Naive thymus-derived CD4-positive, alpha-beta T cell (primary cell): ENCODE data around the gene RAB12. TPM values are rescaled to one million over a fixed set of nuclear protein-coding genes. Genes with fewer than 3 reads are reported as not detected.
"Not testable (repeated sequence)": the region's sequence is repeated elsewhere in the genome, so short reads cannot be mapped to it uniquely, and the experiment has no call there.

Source experiments
- ATAC-seq: fragments of 150-1000 bp; cut with Tn5 transposase; 2 replicates; pipeline ENCODE4 v1.10.0; 2021; ENCODE audit warnings: mild to moderate bottlenecking, moderate library complexity
- CTCF ChIA-PET: fragments of 350-600 bp; sonication (Branson Sonifier 250); formaldehyde crosslinking; loops from one replicate; lab custom pipeline; 2021; ENCODE audit warnings: antibody characterized with exemption; lab: Charles Lee
- POLR2A ChIA-PET: fragments of 350-600 bp; sonication (Branson Sonifier 250); formaldehyde crosslinking; loops from one replicate; lab custom pipeline; 2021; ENCODE audit warnings: antibody characterized with exemption, inconsistent platforms; lab: Charles Lee
- DNase-seq, 9 donors: peaks; one replicate each; pipeline versions ENCODE4 v3.0.0 to v3.0.0-alpha.2; 2020 to 2022; ENCODE audit warnings: mixed read lengths in 1 of 9
- H3K27ac ChIP-seq: one replicate; pipeline ENCODE4 v1.7.0; 2013; ENCODE audit warnings: mild to moderate bottlenecking, low read depth, low read length, moderate library complexity
- H3K27me3 ChIP-seq, 2 donors: one replicate each; pipeline ENCODE4 v1.7.0; 2013; ENCODE audit warnings: low read length in 2 of 2, mild to moderate bottlenecking in 2 of 2, moderate library complexity in 2 of 2; ENCODE audit not compliant: control insufficient read depth in 2 of 2, insufficient read depth in 2 of 2
- H3K36me3 ChIP-seq, 3 experiments: 1 replicate in 2 of 3; 2 replicates in 1 of 3; pipeline ENCODE4 v1.7.0; 2013; ENCODE audit warnings: low read length in 3 of 3, mild to moderate bottlenecking in 3 of 3, moderate library complexity in 1 of 3; ENCODE audit not compliant: insufficient read depth in 3 of 3, control insufficient read depth in 2 of 3
- H3K4me1 ChIP-seq, 2 donors: one replicate each; pipeline ENCODE4 v1.7.0; 2013; ENCODE audit warnings: low read length in 2 of 2, mild to moderate bottlenecking in 2 of 2, moderate library complexity in 1 of 2; ENCODE audit not compliant: control insufficient read depth in 2 of 2, insufficient read depth in 2 of 2
- H3K4me3 ChIP-seq: 2 replicates; pipeline ENCODE4 v1.7.0; 2013; ENCODE audit warnings: mild to moderate bottlenecking, low read length
- H3K9me3 ChIP-seq, 3 experiments: 1 replicate in 2 of 3; 2 replicates in 1 of 3; pipeline ENCODE4 v1.7.0; 2013; ENCODE audit warnings: low read length in 3 of 3; ENCODE audit not compliant: control insufficient read depth in 2 of 3
- H3K27ac Mint-ChIP-seq, 9 donors: one replicate each; pipeline ENCODE4 v1.8.0; 2020 to 2022; ENCODE audit warnings: mixed read lengths in 9 of 9, mild to moderate bottlenecking in 8 of 9, moderate library complexity in 5 of 9, inconsistent platforms in 2 of 9
- H3K27me3 Mint-ChIP-seq, 5 donors: one replicate each; pipeline ENCODE4 v1.8.0; 2021 to 2022; ENCODE audit warnings: mixed read lengths in 5 of 5, mild to moderate bottlenecking in 1 of 5
- H3K36me3 Mint-ChIP-seq, 5 donors: one replicate each; pipeline ENCODE4 v1.8.0; 2020 to 2022; ENCODE audit warnings: mixed read lengths in 5 of 5, mild to moderate bottlenecking in 3 of 5, inconsistent platforms in 1 of 5
- H3K4me1 Mint-ChIP-seq, 7 donors: one replicate each; pipeline ENCODE4 v1.8.0; 2020 to 2022; ENCODE audit warnings: mixed read lengths in 7 of 7, mild to moderate bottlenecking in 3 of 7, inconsistent platforms in 1 of 7
- H3K4me3 Mint-ChIP-seq, 10 donors: one replicate each; pipeline ENCODE4 v1.8.0; 2020 to 2022; ENCODE audit warnings: mild to moderate bottlenecking in 10 of 10, mixed read lengths in 10 of 10, moderate library complexity in 6 of 10, inconsistent platforms in 2 of 10
- H3K9me3 Mint-ChIP-seq, 11 donors: one replicate each; pipeline ENCODE4 v1.8.0; 2020 to 2022; ENCODE audit warnings: mixed read lengths in 11 of 11, mild to moderate bottlenecking in 4 of 11, inconsistent platforms in 1 of 11, moderate library complexity in 1 of 11
- intact Hi-C, 2 donors: fragments of 100-400 bp; cut with micrococcal nuclease; formaldehyde crosslinking; loops; one replicate each; pipeline ENCODE4 v1.15.1; 2023
- polyA plus RNA-seq, 2 donors: library from polyadenylated mRNA; unstranded; fragments of 300-500 nt; fragmentation: Illumina TruSeq; gene quantifications; one replicate each; pipeline ENCODE4 v1.2.3, GENCODE V29; 2021
- total RNA-seq, 6 experiments: library from RNA in 5 of 6; stranded (reverse) in 5 of 6; gene quantifications; 1 replicate in 5 of 6; 2 replicates in 1 of 6; pipeline ENCODE4 v1.2.3 and lab custom pipeline; 2021 to 2026

RAB12 gene
- total and polyA plus RNA-seq, 7 experiments from 2014 or later = 0.12 to 26.2 (median 20.3) TPM

GRCh38 chr18:8573766-8574165, 35.5 kb upstream of the RAB12 start:
- H3K9me3 Mint-ChIP-seq, intact Hi-C loops, H3K36me3 Mint-ChIP-seq, H3K4me1 ChIP-seq, POLR2A ChIA-PET, CTCF ChIA-PET, H3K4me3 ChIP-seq, ATAC-seq, H3K4me1 Mint-ChIP-seq, H3K4me3 Mint-ChIP-seq, DNase-seq, H3K27me3 ChIP-seq, H3K9me3 ChIP-seq, H3K27ac Mint-ChIP-seq, H3K27ac ChIP-seq, H3K36me3 ChIP-seq: not testable (repeated sequence)
- H3K27me3 Mint-ChIP-seq = peaks cover 7 to 28% (median 14%) of the 10 kb centered on the region in 5 donors

- Histone ChIP-seq H3K4me1 (no peaks in the 10 kb centered on the region), H3K27me3 (no peaks in the 10 kb centered on the region), H3K27ac (no peak overlapping the region), H3K4me3 (no peak overlapping the region), H3K9me3 (no peaks in the 10 kb centered on the region), H3K36me3 (no peaks in the 10 kb centered on the region)
- Mint-ChIP-seq H3K4me3 (no peak overlapping the region), H3K4me1 (no peaks in the 10 kb centered on the region), H3K27me3 (peaks cover 3 to 47% (median 14%) of the 10 kb centered on the region in 5 donors), H3K27ac (no peak overlapping the region), H3K9me3 (peaks cover 0 to 6% (median 2%) of the 10 kb centered on the region in 11 donors), H3K36me3 (peaks cover 0 to 2% (median 0%) of the 10 kb centered on the region in 5 donors)
- ChIA-PET POLR2A (no interaction called here), CTCF (no interaction called here)
- intact Hi-C loops = no loop called here
- ATAC-seq (no peak), DNase-seq (no peak)
Measured at GRCh38 chr18:8584798-8585197, 24.4 kb upstream of the RAB12 start.

DNA sequence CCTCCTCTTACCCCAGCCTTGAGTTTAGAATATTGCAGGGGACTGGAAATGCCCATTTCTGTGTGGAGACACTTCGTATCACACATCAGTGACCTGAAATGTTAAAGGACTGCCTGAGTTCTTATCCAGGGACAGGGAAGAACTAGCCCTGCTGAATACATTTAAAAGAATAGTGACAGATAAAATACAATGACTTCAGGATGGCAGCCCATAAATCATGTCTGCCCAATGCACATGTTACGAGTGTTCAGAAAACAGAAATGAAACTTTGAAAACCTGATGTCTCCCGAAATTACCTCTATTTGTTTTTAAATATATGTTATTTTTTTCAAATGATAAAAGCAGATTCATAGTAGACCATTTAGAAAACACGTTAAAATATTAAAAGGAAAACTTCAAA, 22.3 kb upstream of the RAB12 start:
- Histone ChIP-seq H3K4me3 (no peak overlapping the region), H3K27ac (no peak overlapping the region), H3K36me3 (no peaks in the 10 kb centered on the region), H3K27me3 (no peaks in the 10 kb centered on the region), H3K4me1 (no peaks in the 10 kb centered on the region), H3K9me3 (no peaks in the 10 kb centered on the region)
- Mint-ChIP-seq H3K27me3 (peaks cover 0 to 35% (median 16%) of the 10 kb centered on the region in 5 donors), H3K36me3 (peaks cover 0 to 7% (median 5%) of the 10 kb centered on the region in 5 donors), H3K4me1 (no peaks in the 10 kb centered on the region), H3K4me3 (no peak overlapping the region), H3K9me3 (peaks cover 0 to 9% (median 6%) of the 10 kb centered on the region in 11 donors), H3K27ac (no peak overlapping the region)
- intact Hi-C loops = no loop called here
- CTCF ChIA-PET = no interaction called here
- DNase-seq = no peak
- POLR2A ChIA-PET = no interaction called here
- ATAC-seq = no peak

DNA sequence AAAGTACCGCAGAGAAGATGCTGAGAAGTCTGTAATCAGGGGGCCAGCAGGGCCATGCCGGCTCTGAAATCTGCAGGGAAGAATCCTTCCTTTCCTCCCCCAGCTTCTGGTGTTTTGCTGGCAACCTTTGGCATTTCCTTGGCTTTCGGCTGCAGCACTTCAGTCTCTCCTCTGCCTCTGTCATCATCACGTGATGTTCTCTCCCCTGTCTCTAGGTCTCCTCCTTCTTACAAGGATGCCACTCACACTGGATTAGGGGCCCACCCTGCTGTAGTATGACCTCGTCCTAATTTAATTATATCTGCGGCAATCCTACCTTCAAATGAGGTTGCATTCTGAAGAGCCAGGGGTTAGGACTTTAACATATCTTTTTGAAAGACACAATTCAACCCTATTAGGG, 13.8 kb upstream of the RAB12 start:
- Histone ChIP-seq H3K9me3 (no peaks in the 10 kb centered on the region), H3K4me1 (no peaks in the 10 kb centered on the region), H3K27ac (no peak overlapping the region), H3K4me3 (no peak overlapping the region), H3K27me3 (no peaks in the 10 kb centered on the region), H3K36me3 (no peaks in the 10 kb centered on the region)
- no peaks in the 10 kb centered on the region for H3K36me3 Mint-ChIP-seq
- DNase-seq = no peak
- intact Hi-C loops = no loop called here
- H3K4me3 Mint-ChIP-seq = no peak overlapping the region
- CTCF ChIA-PET = no interaction called here
- H3K27ac Mint-ChIP-seq = no peak overlapping the region
- POLR2A ChIA-PET = no interaction called here
- peaks cover 0 to 12% (median 9%) of the 10 kb centered on the region in 5 donors for H3K27me3 Mint-ChIP-seq
- ATAC-seq = no peak
- H3K9me3 Mint-ChIP-seq = peaks cover 0 to under 1% (median 0%) of the 10 kb centered on the region in 11 donors
- no peaks in the 10 kb centered on the region for H3K4me1 Mint-ChIP-seq

DNA sequence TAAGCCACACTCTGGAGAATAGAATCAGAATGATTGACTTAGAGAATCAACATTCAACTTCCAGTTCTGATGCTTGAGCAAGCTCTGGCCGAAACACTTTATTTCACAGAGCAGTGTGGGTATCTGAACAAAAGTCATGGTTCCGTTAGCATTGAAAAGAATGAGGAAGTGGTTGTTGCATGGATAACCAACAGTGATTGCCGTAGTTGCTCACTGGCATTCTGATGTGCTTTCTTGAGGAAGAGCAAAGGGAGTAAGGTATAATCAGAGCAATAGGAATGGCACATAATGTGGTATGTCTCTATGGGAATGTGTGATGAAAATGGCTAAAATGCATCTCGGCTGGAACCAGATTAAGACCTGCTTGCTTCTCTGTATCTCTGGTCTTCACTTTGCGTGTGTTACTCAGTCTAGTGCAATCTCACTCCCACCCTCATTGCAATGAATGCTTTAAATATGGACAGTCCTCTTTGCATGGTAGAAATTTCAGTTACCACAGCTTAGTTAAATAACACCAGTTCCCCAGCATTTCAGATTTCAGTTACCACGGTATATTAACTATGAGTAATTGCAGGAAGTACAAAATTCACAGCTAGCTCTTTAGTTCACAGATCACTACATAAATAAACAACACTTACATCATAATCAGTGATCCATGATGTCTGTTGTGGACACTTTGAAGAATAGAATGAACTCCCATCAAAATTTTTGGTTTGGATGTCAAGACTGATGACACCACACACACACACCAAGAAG, 7.8 kb upstream of the RAB12 start:
- H3K4me3 ChIP-seq = no peak overlapping the region
- CTCF ChIA-PET = interaction anchor here (1.1 kb wide), 1 partner anchor 95 kb away, joined by 5 read pairs; no protein-coding TSS in a partner anchor
- intact Hi-C loops = loop anchor here in 1 of 2 donors (10.0 kb wide), 1 partner anchor 1013 kb away; the partner anchor contains the start of gene PPP4R1
- no peaks in the 10 kb centered on the region for H3K4me1 ChIP-seq
- no peaks in the 10 kb centered on the region for H3K27me3 ChIP-seq
- no peaks in the 10 kb centered on the region for H3K9me3 ChIP-seq
- Mint-ChIP-seq H3K4me3 (peak overlapping the region in 1 of 10 donors; percentile 4), H3K36me3 (peaks cover 0 to 1% (median 0%) of the 10 kb centered on the region in 5 donors), H3K27ac (peak overlapping the region in 1 of 9 donors; percentile 0), H3K27me3 (peaks cover 11 to 24% (median 18%) of the 10 kb centered on the region in 5 donors), H3K4me1 (peaks cover 3 to 17% (median 8%) of the 10 kb centered on the region in 7 donors), H3K9me3 (no peaks in the 10 kb centered on the region)
- peak; percentile 69 for ATAC-seq
- DNase-seq = no peak
- no peaks in the 10 kb centered on the region for H3K36me3 ChIP-seq
- POLR2A ChIA-PET = no interaction called here
- H3K27ac ChIP-seq = no peak overlapping the region

DNA sequence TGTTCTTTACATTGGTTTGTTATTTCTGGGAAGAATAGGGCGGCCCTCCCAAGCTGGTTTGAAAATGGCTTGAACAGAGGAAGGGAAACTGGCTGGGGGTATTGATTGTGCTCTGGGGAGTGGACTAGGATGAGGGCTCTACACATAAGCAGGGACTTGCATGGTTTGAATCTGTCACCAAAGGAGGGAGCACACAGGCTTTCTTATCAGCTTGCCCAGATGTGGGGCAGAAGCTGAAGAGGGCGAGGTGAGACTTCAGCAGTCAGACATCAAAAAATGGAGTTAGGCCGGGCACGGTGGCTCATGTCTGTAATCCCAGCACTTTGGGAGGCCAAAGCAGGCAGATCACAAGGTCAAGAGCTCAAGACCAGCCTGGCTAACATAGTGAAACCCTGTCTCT, 7.2 kb upstream of the RAB12 start:
- Histone ChIP-seq H3K9me3 (no peaks in the 10 kb centered on the region), H3K27ac (no peak overlapping the region), H3K4me3 (no peak overlapping the region), H3K27me3 (no peaks in the 10 kb centered on the region), H3K36me3 (no peaks in the 10 kb centered on the region), H3K4me1 (no peaks in the 10 kb centered on the region)
- ATAC-seq (no peak), DNase-seq (no peak)
- peaks cover 3 to 17% (median 8%) of the 10 kb centered on the region in 7 donors for H3K4me1 Mint-ChIP-seq
- intact Hi-C loops = loop anchor here in 1 of 2 donors (10.0 kb wide), 1 partner anchor 1013 kb away; the partner anchor contains the start of gene PPP4R1
- ChIA-PET POLR2A (no interaction called here), CTCF (no interaction called here)
- no peaks in the 10 kb centered on the region for H3K9me3 Mint-ChIP-seq
- H3K36me3 Mint-ChIP-seq = peaks cover 0 to 1% (median 0%) of the 10 kb centered on the region in 5 donors
- H3K4me3 Mint-ChIP-seq = peak overlapping the region in 1 of 10 donors; percentile 4
- peak overlapping the region in 1 of 9 donors; percentile 0 for H3K27ac Mint-ChIP-seq
- H3K27me3 Mint-ChIP-seq = peaks cover 11 to 24% (median 16%) of the 10 kb centered on the region in 5 donors
